Hair follicular keratinocyte (primary cell): ENCODE data around the gene ZBTB16. TPM values are rescaled to one million over a fixed set of nuclear protein-coding genes. Genes with fewer than 3 reads are reported as not detected.

Source experiments
- total RNA-seq: library from RNA; depleted of rRNA; stranded (reverse); fragments of >200 nt; gene quantifications from 2 replicates; pipeline ENCODE4 v1.2.3, GENCODE V29; 2015

The ZBTB16 gene, protein sequence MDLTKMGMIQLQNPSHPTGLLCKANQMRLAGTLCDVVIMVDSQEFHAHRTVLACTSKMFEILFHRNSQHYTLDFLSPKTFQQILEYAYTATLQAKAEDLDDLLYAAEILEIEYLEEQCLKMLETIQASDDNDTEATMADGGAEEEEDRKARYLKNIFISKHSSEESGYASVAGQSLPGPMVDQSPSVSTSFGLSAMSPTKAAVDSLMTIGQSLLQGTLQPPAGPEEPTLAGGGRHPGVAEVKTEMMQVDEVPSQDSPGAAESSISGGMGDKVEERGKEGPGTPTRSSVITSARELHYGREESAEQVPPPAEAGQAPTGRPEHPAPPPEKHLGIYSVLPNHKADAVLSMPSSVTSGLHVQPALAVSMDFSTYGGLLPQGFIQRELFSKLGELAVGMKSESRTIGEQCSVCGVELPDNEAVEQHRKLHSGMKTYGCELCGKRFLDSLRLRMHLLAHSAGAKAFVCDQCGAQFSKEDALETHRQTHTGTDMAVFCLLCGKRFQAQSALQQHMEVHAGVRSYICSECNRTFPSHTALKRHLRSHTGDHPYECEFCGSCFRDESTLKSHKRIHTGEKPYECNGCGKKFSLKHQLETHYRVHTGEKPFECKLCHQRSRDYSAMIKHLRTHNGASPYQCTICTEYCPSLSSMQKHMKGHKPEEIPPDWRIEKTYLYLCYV
- 0.08 and 0.55 TPM in 2 replicates for total RNA-seq

DNA sequence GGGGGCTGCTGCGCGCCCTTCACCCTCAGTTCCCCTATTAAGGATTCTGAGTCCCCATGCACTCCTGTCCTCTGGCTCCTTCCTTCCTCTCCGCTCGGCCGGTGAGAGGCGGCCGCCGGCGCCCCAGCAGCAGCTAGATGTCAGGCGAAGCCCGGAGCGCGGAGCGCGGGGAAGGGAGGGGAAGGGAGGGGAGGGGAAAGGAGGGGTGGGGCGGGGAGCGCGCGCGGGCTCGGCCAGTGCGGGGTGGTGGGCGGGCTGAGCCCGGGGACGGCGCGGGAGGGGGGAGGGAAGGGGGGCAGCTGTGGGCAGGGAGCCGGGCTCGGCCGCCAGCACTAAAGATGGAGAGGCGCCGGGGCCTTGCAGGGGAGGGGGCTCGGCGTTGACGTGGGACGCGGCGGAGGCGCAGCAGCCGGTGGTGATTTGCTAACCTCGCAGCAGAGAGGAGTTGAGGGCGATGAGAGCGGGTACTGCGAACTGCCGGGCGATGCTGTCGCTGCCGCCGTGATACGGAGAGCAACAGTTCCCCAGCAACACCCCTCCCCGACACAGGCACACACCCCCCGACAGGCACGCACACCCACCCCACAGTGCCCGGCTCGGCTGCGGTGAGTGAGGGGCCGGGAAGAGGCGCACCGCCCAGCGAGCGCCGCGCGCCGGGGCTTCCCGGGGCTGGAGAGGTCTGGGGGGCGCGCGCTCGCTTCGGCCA lies at the start of gene ZBTB16:
Gene ZBTB16, plus strand, starts transcription at position 434 of the 706 bp plus-strand sequence. CDS start 3,590 bp downstream, outside the sequence.

DNA sequence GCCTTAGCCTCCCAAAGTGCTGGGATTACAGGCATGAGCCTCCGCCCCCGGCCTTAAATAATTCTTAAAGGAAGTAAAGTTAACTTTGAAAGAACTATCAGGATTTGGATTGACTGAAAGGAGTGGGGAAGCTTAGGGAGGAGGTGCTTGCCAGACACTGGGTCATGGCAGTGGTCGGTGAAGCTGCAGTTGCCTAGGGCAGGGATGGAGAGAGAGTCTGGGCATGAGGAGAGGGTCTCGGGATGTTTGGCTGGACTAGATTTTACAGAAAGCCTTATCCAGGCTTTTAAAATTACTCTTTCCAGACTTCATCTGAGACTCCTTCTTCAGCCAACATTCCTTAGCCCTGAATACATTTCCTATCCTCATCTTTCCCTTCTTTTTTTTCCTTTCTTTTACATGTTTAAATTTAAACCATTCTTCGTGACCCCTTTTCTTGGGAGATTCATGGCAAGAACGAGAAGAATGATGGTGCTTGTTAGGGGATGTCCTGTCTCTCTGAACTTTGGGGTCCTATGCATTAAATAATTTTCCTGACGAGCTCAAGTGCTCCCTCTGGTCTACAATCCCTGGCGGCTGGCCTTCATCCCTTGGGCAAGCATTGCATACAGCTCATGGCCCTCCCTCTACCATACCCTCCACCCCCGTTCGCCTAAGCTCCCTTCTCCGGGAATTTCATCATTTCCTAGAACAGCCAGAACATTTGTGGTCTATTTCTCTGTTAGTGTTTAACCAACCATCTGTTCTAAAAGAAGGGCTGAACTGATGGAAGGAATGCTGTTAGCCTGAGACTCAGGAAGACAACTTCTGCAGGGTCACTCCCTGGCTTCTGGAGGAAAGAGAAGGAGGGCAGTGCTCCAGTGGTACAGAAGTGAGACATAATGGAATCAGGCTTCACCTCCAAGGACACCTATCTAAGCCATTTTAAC lies 236.4 kb downstream of the ZBTB16 start, which contains the start of gene NNMT:
Gene NNMT, plus strand, starts transcription at position 724 of the 929 bp plus-strand sequence. Its CDS starts 158 bp downstream, at position 882.

Other genes starting within 250 kb of the ZBTB16 start
- 26.2 and 37.3 TPM in 2 replicates for gene USP28, start 184.1 kb upstream of the ZBTB16 start, total RNA-seq
- gene HTR3B, start 154.9 kb upstream of the ZBTB16 start, total RNA-seq, result not detected in 2 replicates
- gene HTR3A, start 84.6 kb upstream of the ZBTB16 start, total RNA-seq, result not detected in 2 replicates
- 96.3 and 97.5 TPM in 2 replicates for gene NNMT, start 236.7 kb downstream of the ZBTB16 start, total RNA-seq